ENCODE measurements around the gene UBALD2.
"Not testable (repeated sequence)": the region's sequence is repeated elsewhere in the genome, so short reads cannot be mapped to it uniquely, and the experiment has no call there.

UBALD2 gene

DNA sequence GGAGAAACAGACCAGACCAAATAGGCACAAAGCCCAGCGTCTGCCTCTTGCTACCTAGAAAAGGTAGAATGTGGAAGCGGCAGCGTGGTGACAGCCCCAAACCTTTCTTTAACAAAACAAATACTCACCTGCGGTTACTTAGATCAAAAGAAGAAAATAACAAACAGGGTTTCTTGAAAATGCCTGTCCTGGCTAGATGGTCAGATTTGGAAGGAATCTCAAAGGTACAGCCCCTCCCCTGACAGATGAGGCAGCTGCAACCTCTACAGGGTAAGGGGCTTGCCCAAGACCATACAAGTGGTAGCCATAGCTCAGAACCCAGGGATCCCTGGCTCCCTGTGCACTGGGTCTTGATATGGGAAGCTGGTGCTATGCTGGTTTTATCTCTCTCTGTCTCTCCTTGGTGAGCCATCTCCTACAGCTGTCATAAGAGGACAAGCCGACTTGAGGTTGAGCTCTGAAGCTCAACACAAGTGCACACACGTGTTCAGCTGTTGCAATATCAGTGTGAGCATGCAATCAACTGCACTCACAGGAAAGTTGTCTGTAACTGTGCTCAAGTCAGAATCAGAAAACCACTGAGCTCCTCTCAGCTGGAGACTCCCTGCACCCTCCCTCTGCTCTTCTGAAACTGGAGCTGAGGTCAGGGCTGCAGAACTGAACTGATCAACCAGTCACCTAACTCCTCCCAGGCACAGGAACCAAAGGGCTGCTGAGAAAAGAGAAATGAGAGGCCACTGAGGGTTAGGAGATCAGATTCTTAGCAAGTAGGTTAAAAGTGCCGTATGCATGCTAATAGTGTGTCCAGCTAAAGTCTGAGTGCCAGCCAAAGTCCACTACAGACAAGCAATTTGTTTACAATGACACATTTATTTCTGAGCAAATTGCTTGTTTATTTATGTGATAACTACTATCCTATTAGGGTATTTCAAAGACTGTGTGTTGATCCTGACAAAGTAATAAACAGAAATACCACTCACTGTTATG lies 18.8 kb upstream of the UBALD2 start:
- DNase-seq = peak; percentile 79

GRCh38 chr17:76247304-76247703 lies 17.8 kb upstream of the UBALD2 start:
- DNase-seq = no peak

- no peak for DNase-seq
These were observed 16.9 kb upstream of the UBALD2 start for GRCh38 chr17:76248013-76248782.

DNA sequence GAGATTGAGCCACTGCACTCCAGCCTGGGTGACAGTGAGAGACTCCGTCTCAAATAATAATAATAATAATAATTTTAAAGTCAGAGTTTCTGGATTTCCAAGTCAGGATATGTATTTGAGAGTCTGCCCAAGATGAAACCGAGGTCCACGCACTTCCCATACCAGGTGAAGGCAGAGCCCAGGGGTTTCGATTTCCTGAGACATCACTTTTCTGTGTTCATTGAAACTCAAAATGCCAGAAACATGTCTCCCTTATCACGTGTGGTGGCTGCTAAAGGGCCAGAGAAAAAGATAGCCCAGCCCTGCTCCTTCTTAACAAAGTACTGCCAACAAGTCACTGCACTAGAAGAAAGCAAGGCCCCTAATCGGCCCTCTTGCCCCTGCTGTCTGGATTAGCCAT lies 15.0 kb upstream of the UBALD2 start:
- DNase-seq = no peak

GRCh38 chr17:76251478-76252039 lies 13.6 kb upstream of the UBALD2 start:
- no peak for DNase-seq

GRCh38 chr17:76252040-76252954 lies 12.9 kb upstream of the UBALD2 start:
- DNase-seq = no peak

DNA sequence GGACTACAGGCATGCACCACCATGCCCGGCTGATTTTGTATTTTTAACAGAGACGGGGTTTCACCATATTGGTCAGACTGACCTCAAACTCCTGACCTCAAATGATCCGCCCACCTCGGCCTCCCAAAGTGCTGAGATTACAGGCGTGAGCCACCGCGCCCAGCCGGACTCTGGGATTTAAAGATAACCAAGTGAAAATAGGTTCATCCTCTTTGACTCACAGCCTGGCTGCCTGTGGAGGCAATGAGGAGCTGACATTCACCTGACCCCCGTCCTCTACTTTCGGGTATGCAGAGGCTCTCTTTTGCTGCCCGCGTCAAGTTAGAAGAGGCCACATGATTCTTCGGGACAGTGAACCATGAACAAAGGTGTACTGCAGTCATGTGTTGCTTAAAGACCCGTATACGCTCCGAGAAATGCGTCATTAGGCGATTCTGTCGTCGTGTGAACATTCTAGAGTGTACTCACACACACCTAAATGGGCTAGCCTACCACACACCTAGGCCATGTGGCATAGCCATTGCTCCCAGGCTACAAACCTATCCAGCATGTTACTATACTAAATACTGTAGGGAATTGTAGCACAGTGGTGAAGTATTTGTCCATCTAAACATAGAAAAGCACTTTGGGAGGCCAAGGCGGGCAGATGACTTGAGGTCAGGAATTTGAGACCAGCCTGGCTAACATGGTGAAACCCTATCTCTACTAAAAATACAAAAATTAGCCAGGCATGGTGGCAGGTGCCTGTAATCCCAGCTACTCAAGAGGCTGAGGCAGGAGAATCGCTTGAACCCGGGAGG lies 12.0 kb upstream of the UBALD2 start:
- not testable (repeated sequence) for DNase-seq

DNA sequence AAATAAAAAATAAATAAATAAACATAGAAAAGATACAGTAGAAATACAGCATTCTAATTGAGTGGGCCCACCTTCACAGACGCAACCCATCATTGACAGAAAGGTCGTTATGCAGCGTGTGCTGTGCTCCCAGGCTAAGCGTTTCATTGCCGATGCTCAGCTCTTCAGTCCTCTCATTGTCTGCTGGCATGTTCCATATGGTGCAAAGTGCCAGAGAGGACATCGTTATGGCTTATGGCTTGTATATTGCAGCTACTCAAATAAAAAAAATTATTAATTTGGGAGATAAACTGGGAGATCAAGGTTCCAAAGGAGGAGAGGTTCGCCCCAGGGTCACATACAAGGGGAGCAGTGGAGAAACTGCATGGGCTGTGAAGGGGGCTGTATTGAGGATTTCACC lies 11.3 kb upstream of the UBALD2 start:
- DNase-seq = no peak

DNA sequence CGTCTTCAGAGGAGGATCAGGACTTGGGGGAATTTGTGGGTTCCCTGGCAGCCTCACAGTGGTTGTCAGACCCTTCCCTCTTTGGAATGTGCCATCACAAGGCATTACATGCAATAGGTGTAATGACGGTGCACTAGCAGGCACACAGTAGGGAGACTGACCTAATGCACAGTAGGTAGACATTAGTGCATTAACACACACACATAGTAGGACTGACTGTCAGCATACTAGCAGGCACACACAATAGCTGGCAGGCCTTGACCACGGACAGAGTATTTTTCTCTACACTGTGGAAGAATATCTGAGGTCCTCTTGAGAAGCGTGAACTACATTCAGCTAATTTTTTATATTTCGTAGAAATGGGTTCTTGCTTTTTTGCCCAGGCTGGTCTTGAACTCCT lies 10.9 kb upstream of the UBALD2 start:
- no peak for DNase-seq

- no peak for DNase-seq
These were observed 9.2 kb upstream of the UBALD2 start for GRCh38 chr17:76255801-76256429.

GRCh38 chr17:76256430-76257050 lies 8.6 kb upstream of the UBALD2 start:
- not testable (repeated sequence) for DNase-seq

GRCh38 chr17:76260220-76260619 lies 4.9 kb upstream of the UBALD2 start:
- DNase-seq = no peak

DNA sequence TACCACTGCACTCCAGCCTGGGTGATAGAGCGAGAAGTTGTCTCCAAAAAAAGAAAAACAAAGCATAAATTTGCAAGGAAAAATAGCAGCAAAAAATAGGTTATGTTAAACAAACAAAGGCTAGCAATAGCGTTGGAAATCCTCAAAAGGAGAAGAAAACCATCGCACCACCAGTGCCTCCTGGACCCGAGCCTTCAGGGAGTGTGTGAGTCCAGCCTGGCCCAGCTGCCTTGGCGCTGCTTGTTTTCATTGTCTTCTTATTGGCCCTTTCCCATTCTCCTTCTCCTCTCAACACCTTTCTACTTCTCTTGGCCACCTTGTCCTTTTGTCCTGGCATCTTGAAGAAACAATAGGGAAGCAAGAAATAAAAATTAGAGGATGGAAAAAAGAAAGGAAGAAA lies 4.5 kb upstream of the UBALD2 start:
- DNase-seq = no peak

- DNase-seq = no peak
These were observed 3.5 kb upstream of the UBALD2 start for GRCh38 chr17:76261421-76262215.

GRCh38 chr17:76262732-76263344 lies 2.3 kb upstream of the UBALD2 start:
- DNase-seq = peak; percentile 38

- no peak for DNase-seq
These were observed 1.3 kb upstream of the UBALD2 start for GRCh38 chr17:76263896-76264295.

DNA sequence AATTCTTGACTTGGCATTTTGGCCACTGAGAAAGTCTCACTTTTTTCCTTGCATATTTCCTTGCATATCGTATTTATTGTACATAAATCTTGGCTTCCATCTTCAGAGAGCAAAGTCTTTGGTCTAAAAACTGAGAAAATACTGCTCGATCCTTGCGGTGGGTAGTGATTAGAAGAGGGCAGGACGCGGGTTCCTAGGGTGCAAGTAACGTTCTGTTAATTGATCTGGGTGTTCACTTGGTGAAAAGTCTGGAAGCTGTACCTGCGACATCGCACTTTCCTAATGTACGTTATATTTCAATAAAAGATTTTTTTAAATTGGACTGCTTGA lies 758 bp upstream of the UBALD2 start:
- DNase-seq = no peak

GRCh38 chr17:76265624-76266243 lies 586 bp downstream of the UBALD2 start:
- DNase-seq = no peak

All from NK-92 treated with Interleukin-12 subunit alpha and Interleukin-12 subunit beta, amount 100 ng/mL, for 24 hours (cell line).